Nephron (organoid): ENCODE results near the gene ASTE1.

Experiments used
- H3K27ac Mint-ChIP-seq, 3 experiments: 2 replicates each; pipeline ENCODE4 v1.8.0; 2020; ENCODE audit warnings: mixed read lengths in 3 of 3, mild to moderate bottlenecking in 2 of 3, moderate library complexity in 1 of 3
- H3K27me3 Mint-ChIP-seq: 2 replicates; pipeline ENCODE4 v1.8.0; 2021; ENCODE audit warnings: low read depth, mild to moderate bottlenecking, moderate library complexity, mixed read lengths
- H3K36me3 Mint-ChIP-seq: 2 replicates; pipeline ENCODE4 v1.8.0; 2020; ENCODE audit warnings: low read depth, mixed read lengths
- H3K4me1 Mint-ChIP-seq: 2 replicates; pipeline ENCODE4 v1.8.0; 2020; ENCODE audit warnings: mixed read lengths
- H3K4me3 Mint-ChIP-seq, 3 experiments: 2 replicates each; pipeline ENCODE4 v1.8.0; 2020; ENCODE audit warnings: mild to moderate bottlenecking in 3 of 3, mixed read lengths in 3 of 3, moderate library complexity in 2 of 3
- H3K9me3 Mint-ChIP-seq: 2 replicates; pipeline ENCODE4 v1.8.0; 2020; ENCODE audit warnings: mixed read lengths
- TF ChIP-seq, protein P1 (sequence below), 3 experiments: fragments of 200-600 bp; sonication (generic); IDR thresholded peaks; one replicate each; pipeline ENCODE4 v1.5.0; 2021; ENCODE audit warnings: antibody characterized with exemption in 3 of 3; ENCODE audit not compliant: unreplicated experiment in 3 of 3

Gene ASTE1

DNA sequence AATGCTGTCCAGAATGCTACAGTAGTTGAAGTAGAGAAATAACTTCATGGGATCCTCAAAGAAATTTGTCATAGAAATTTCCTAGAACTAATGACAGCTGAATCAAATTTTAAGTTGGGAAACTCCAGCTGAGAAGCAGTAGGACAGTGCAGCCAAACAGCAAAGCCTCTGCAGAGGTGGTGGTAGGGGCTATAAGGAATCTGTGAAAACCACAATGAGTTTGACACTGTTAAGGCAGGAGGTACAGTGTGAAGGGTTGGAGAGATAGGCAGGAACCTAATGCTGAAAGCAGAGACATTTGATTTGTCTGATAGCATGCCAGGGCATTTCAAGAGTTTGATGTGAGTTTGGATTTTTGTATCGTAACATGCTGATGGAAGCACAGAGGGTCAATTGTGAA lies 22.0 kb downstream of the ASTE1 start:
- H3K36me3 Mint-ChIP-seq = peaks cover 47% of the 10 kb centered on the region
- H3K27ac Mint-ChIP-seq = no peak overlapping the region
- no peaks in the 10 kb centered on the region for H3K9me3 Mint-ChIP-seq
- TF ChIP-seq, protein P1, sequence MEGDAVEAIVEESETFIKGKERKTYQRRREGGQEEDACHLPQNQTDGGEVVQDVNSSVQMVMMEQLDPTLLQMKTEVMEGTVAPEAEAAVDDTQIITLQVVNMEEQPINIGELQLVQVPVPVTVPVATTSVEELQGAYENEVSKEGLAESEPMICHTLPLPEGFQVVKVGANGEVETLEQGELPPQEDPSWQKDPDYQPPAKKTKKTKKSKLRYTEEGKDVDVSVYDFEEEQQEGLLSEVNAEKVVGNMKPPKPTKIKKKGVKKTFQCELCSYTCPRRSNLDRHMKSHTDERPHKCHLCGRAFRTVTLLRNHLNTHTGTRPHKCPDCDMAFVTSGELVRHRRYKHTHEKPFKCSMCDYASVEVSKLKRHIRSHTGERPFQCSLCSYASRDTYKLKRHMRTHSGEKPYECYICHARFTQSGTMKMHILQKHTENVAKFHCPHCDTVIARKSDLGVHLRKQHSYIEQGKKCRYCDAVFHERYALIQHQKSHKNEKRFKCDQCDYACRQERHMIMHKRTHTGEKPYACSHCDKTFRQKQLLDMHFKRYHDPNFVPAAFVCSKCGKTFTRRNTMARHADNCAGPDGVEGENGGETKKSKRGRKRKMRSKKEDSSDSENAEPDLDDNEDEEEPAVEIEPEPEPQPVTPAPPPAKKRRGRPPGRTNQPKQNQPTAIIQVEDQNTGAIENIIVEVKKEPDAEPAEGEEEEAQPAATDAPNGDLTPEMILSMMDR (IDR thresholded peaks at IDR 0.05; ENCODE audit: unreplicated experiment in 3 of 3) = no peak
- no peak overlapping the region for H3K4me3 Mint-ChIP-seq
- H3K4me1 Mint-ChIP-seq = no peaks in the 10 kb centered on the region
- H3K27me3 Mint-ChIP-seq = no peaks in the 10 kb centered on the region

DNA sequence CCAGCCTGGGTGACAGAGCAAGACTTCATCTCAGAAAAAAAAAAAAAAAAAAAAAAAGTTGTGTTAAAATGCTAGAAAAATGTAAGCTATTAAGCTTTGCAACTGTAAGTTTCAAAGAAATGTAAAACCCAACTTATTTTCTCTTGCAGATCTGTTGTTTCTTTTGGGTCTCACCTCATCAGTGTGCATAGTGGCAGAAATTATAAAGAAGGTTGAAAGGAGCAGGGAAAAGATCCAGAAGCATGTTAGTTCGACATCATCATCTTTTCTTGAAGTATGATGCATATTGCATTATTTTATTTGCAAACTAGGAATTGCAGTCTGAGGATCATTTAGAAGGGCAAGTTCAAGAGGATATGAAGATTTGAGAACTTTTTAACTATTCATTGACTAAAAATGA lies 25.6 kb downstream of the ASTE1 start:
- H3K9me3 Mint-ChIP-seq = no peaks in the 10 kb centered on the region
- H3K4me3 Mint-ChIP-seq = no peak overlapping the region
- H3K36me3 Mint-ChIP-seq = peaks cover 45% of the 10 kb centered on the region
- H3K27me3 Mint-ChIP-seq = no peaks in the 10 kb centered on the region
- TF ChIP-seq, protein P1 (IDR thresholded peaks at IDR 0.05; ENCODE audit: unreplicated experiment in 3 of 3) = no peak
- no peaks in the 10 kb centered on the region for H3K4me1 Mint-ChIP-seq
- H3K27ac Mint-ChIP-seq = no peak overlapping the region

DNA sequence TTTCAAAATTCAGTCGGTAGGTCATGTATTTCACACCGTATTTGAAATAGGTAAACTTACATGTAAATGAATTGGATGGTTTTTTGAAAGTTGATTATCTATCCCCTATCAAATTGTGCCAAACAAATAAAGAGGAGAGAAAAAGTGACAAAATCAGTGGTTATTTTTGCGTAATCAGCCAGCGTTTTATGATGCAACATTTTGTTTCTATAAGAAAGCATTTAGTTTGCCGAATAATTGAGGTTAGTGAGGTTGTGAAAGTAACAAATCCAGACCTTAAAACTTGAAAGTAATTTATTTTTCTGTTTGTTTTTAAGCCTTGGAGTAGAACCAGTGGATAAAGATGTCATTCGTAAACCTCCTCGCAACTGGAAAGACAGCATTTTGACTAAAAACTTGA lies 29.3 kb downstream of the ASTE1 start:
- Mint-ChIP-seq H3K27ac (no peak overlapping the region), H3K4me1 (peaks cover under 1% of the 10 kb centered on the region), H3K9me3 (no peaks in the 10 kb centered on the region), H3K27me3 (no peaks in the 10 kb centered on the region), H3K4me3 (no peak overlapping the region), H3K36me3 (peaks cover 37% of the 10 kb centered on the region)
- TF ChIP-seq, protein P1 (IDR thresholded peaks at IDR 0.05; ENCODE audit: unreplicated experiment in 3 of 3) = no peak

DNA sequence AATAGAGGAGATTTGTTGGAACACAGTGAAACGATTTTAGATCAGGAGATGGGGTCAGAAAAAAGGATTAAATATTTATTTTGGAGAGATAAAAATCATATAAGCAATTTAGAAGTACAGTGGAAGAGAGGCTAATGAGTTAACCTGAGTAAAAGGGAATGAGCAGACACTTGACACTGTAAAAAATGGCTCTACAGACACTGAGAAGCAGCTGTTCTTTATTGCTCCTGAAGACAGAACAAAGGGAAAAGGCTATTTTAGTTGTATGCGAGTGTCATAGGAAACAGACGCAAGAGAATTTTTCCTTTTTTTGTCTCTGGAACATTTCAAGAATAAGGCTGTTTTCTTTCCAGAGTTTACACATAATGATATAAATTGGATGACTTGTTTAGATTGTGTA lies 34.3 kb downstream of the ASTE1 start:
- Mint-ChIP-seq H3K36me3 (peaks cover 28% of the 10 kb centered on the region), H3K4me1 (peaks cover 22% of the 10 kb centered on the region), H3K4me3 (no peak overlapping the region), H3K27me3 (no peaks in the 10 kb centered on the region), H3K27ac (peak overlapping the region in 2 of 3 experiments; percentile 1 to 32), H3K9me3 (no peaks in the 10 kb centered on the region)
- TF ChIP-seq, protein P1 (IDR thresholded peaks at IDR 0.05; ENCODE audit: unreplicated experiment in 3 of 3) = no peak

DNA sequence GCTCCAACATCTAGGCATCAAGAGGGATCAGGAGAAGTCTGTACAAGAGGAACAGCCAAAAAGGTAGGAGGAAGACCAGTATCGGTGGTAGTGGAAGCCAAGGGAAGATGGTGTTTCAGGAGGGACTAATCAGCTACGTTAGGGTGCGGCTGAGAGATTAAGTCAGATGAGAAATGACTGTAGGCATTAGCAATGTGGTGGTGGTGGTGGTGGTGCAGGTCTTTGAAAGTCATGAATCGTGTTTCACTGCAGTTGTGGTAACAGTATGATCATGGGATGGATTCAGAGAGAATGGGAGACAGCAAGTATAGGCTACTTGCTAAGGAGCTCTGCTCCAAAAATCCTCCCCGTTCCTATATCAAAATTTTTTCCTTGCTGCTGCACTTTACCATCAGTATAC lies 35.5 kb downstream of the ASTE1 start:
- no peaks in the 10 kb centered on the region for H3K27me3 Mint-ChIP-seq
- no peak overlapping the region for H3K27ac Mint-ChIP-seq
- TF ChIP-seq, protein P1 (IDR thresholded peaks at IDR 0.05; ENCODE audit: unreplicated experiment in 3 of 3) = no peak
- peaks cover 20% of the 10 kb centered on the region for H3K36me3 Mint-ChIP-seq
- no peak overlapping the region for H3K4me3 Mint-ChIP-seq
- H3K4me1 Mint-ChIP-seq = peaks cover 22% of the 10 kb centered on the region
- H3K9me3 Mint-ChIP-seq = no peaks in the 10 kb centered on the region

DNA sequence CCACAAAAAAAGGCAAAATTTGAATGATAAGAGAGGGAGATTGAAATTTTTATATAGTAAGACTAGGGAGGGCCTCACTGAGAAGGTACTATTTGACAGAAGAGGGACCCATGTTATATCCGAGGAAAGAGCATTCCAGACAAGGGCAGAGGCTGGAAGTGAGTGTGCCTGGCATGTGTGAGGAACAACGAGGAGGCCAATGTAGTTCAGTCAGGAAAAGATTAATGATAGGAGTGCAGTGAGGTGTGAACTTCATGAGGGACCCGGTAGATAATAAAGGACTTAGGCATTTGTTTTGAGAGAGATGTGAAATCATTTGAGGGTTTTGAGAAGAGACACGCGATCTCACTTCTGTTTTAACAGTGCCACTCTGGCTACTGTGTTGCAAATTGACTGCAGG lies 36.3 kb downstream of the ASTE1 start:
- H3K27me3 Mint-ChIP-seq = no peaks in the 10 kb centered on the region
- peaks cover 22% of the 10 kb centered on the region for H3K4me1 Mint-ChIP-seq
- no peak overlapping the region for H3K27ac Mint-ChIP-seq
- TF ChIP-seq, protein P1 (IDR thresholded peaks at IDR 0.05; ENCODE audit: unreplicated experiment in 3 of 3) = no peak
- H3K4me3 Mint-ChIP-seq = no peak overlapping the region
- no peaks in the 10 kb centered on the region for H3K9me3 Mint-ChIP-seq
- H3K36me3 Mint-ChIP-seq = peaks cover 15% of the 10 kb centered on the region
